SK-N-MC (cell line): ENCODE data around the gene PRKN.

Experiments used
- DNase-seq: peaks from one replicate; pipeline ENCODE4 v3.0.0-alpha.2; 2011; ENCODE audit warnings: low read depth, low spot score
- H3K27ac ChIP-seq: fragments of 200-600 bp; sonication (generic); 2 replicates; pipeline ENCODE4 v1.5.1; 2016; ENCODE audit warnings: mixed run types
- H3K36me3 ChIP-seq: fragments of 200-600 bp; sonication (generic); 2 replicates; pipeline ENCODE4 v1.6.1; 2017; ENCODE audit warnings: antibody characterized with exemption, low read length, mixed read lengths; ENCODE audit not compliant: insufficient read depth
- H3K4me3 ChIP-seq: fragments of 200-600 bp; sonication (generic); 2 replicates; pipeline ENCODE4 v1.5.1; 2016
- H3K9ac ChIP-seq: fragments of 200-600 bp; sonication (generic); 2 replicates; pipeline ENCODE4 v1.8.0; 2017; ENCODE audit warnings: mixed run types, mixed read lengths; ENCODE audit not compliant: insufficient read length
- H3K9me3 ChIP-seq: fragments of 200-600 bp; sonication (generic); 2 replicates; pipeline ENCODE4 v1.6.1; 2017; ENCODE audit warnings: low read depth, mild to moderate bottlenecking, antibody characterized with exemption, low read length, moderate library complexity, mixed read lengths
- EZH2 ChIP-seq: fragments of 200-600 bp; sonication (generic); IDR thresholded peaks from one replicate; pipeline ENCODE4 v1.6.1; 2017; ENCODE audit warnings: antibody characterized with exemption
- FOXP2 ChIP-seq: optimal IDR thresholded peaks from 2 replicates; pipeline ENCODE3; 2011; ENCODE audit warnings: mild to moderate bottlenecking, moderate library complexity; ENCODE audit not compliant: insufficient read depth; ENCODE audit errors: extremely low read length, control extremely low read depth
- POLR2AphosphoS5 ChIP-seq: IDR thresholded peaks from 2 replicates; pipeline ENCODE4 v1.6.1; 2012; ENCODE audit warnings: mild to moderate bottlenecking, low read depth, low read length, borderline replicate concordance

Gene PRKN

DNA sequence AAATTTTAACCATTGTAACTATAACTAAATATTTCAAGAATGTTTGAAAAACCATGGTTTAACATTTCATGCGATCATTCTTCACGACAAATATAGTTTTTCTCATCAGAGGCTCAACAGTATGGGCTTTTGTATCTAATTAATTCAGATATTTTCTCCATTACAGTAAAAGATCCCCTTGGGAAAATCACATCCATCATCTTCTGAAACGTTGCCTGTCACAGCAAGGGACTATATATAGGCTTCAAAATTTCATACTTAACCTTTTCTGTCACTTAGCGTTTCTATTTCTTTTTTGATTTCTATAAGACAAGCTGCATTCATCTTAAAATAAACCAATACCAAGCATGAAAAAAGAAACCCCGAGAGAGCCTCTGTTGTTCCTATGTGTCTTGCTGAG, 710.0 kb downstream of the PRKN start:
- H3K4me3 ChIP-seq, result no peak overlapping the region
- H3K36me3 ChIP-seq, result no peaks in the 10 kb centered on the region
- no peaks in the 10 kb centered on the region for H3K9me3 ChIP-seq
- H3K27ac ChIP-seq, result no peak overlapping the region
- TF ChIP-seq EZH2 (no peak), FOXP2 (no peak), POLR2AphosphoS5 (no peak)
- no peak for DNase-seq
- no peak overlapping the region for H3K9ac ChIP-seq

DNA sequence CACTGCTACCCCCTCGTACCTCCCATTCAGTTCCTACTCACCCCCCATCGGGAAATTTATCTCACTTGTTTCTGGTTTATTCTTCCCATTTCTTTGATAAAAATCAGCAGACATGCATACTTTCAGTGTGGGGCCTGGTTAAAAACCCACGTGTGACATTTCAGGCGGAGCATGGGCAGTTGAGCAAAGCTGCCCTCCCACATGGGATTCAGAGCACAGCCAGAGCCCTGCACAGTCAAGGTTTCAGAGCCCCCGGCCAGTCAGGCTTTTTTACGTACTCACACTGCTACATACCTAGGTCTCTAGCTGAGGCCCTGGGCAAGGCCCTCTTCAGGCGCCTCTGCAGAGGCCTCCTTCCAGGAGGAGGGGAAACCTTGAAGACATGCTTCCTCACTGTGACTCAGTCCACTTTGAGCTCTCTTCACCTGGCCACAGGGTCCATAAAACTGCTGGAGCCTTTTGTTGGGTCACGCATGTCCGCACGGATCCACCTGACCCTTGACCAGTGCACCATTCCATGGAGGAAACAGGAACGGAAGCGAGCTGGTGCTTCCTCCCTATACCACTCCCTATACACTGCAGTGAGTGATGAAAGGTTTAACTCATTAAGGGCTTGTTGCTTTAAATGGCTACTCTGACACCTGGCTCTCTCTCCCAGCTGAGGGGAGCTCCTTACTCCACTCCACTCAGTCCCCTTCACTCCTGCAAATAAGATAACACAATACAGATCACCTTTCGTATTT, 713.3 kb downstream of the PRKN start:
- no peak for TF ChIP-seq EZH2
- TF ChIP-seq POLR2AphosphoS5, result no peak
- TF ChIP-seq FOXP2, result no peak
- no peak overlapping the region for H3K9ac ChIP-seq
- no peaks in the 10 kb centered on the region for H3K9me3 ChIP-seq
- no peak for DNase-seq
- no peak overlapping the region for H3K27ac ChIP-seq
- no peaks in the 10 kb centered on the region for H3K36me3 ChIP-seq
- H3K4me3 ChIP-seq, result no peak overlapping the region

- no peak overlapping the region for H3K9ac ChIP-seq
- no peak for DNase-seq
- H3K9me3 ChIP-seq, result no peaks in the 10 kb centered on the region
- TF ChIP-seq POLR2AphosphoS5, result no peak
- TF ChIP-seq FOXP2, result no peak
- TF ChIP-seq EZH2, result no peak
- H3K4me3 ChIP-seq, result no peak overlapping the region
- H3K27ac ChIP-seq, result no peak overlapping the region
- no peaks in the 10 kb centered on the region for H3K36me3 ChIP-seq
These were observed 722.2 kb downstream of the PRKN start for GRCh38 chr6:162005372-162005771.

DNA sequence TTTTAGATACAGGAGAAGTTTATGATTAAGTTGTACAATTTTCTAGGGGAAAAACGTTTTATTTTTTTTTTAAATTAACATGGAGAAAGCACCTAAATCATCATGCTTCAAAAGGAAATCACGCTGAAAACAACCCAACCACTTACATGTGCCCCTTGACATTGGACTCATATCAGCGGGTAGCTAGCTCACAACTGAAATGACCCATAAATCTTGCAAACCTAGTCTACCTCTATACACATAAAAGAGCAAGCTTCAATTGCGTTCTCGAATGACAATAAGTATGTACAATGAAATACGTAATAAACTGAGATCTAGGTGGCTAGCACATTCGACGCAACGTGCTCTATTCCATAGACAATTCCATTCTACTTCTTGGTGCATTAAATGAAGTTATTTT, 730.8 kb downstream of the PRKN start:
- TF ChIP-seq EZH2, result no peak
- Histone ChIP-seq H3K36me3 (no peaks in the 10 kb centered on the region), H3K9me3 (no peaks in the 10 kb centered on the region), H3K9ac (no peak overlapping the region), H3K27ac (no peak overlapping the region), H3K4me3 (no peak overlapping the region)
- no peak for DNase-seq

GRCh38 chr6:161985876-161986423, 741.6 kb downstream of the PRKN start:
- DNase-seq, result no peak
- Histone ChIP-seq H3K4me3 (no peak overlapping the region), H3K27ac (no peak overlapping the region), H3K9ac (no peak overlapping the region), H3K36me3 (no peaks in the 10 kb centered on the region), H3K9me3 (no peaks in the 10 kb centered on the region)
- no peak for TF ChIP-seq FOXP2
- TF ChIP-seq POLR2AphosphoS5, result no peak
- no peak for TF ChIP-seq EZH2

DNA sequence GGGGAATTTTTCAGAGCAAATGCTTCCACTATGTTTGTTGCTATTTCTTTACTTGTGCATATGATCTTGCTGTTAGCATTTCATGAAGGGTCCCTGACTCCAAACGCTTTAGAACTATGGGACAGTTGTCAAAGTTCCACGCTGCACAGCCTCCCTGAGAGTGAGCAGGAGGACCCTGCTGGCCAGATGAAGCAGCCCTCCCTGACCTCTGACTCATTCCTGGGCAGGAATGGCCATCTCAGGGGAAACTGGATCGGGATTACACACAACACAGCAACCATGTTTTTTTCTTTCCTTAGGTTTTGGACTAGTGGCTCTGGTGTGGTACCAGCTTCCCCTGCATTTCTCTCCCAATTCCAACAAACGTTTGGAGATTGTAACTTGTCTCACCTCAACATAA, 742.9 kb downstream of the PRKN start:
- no peaks in the 10 kb centered on the region for H3K9me3 ChIP-seq
- no peak overlapping the region for H3K27ac ChIP-seq
- no peak for DNase-seq
- no peak overlapping the region for H3K9ac ChIP-seq
- no peak overlapping the region for H3K4me3 ChIP-seq
- no peaks in the 10 kb centered on the region for H3K36me3 ChIP-seq
- TF ChIP-seq EZH2 (no peak), FOXP2 (no peak), POLR2AphosphoS5 (no peak)

GRCh38 chr6:161976553-161976952, 751.0 kb downstream of the PRKN start:
- Histone ChIP-seq H3K27ac (no peak overlapping the region), H3K36me3 (no peaks in the 10 kb centered on the region), H3K9me3 (no peaks in the 10 kb centered on the region), H3K9ac (no peak overlapping the region), H3K4me3 (no peak overlapping the region)
- DNase-seq, result no peak
- TF ChIP-seq FOXP2 (no peak), POLR2AphosphoS5 (no peak), EZH2 (no peak)

GRCh38 chr6:161973064-161973463, 754.5 kb downstream of the PRKN start:
- TF ChIP-seq POLR2AphosphoS5 (no peak), EZH2 (no peak), FOXP2 (no peak)
- H3K9ac ChIP-seq, result no peak overlapping the region
- H3K36me3 ChIP-seq, result no peaks in the 10 kb centered on the region
- H3K4me3 ChIP-seq, result no peak overlapping the region
- no peaks in the 10 kb centered on the region for H3K9me3 ChIP-seq
- no peak overlapping the region for H3K27ac ChIP-seq
- no peak for DNase-seq

DNA sequence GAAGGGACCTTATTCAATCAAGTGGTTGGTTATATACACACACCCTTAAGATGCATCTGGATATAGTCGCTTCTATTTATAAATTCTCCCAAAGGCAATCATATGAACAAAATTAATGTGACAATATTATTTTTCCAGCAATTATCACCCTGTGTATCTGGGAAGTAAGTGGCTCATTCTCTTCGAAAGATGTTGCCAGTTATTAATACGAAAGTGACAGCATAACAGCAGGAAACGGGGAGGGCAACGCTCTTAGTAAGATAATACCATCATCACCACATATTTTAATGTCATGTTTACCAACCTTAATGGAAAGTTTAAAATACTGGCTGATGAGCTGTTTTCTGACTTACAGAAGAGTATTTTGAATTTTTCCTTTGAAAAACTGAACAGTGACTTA, 756.5 kb downstream of the PRKN start:
- H3K4me3 ChIP-seq, result no peak overlapping the region
- no peak overlapping the region for H3K27ac ChIP-seq
- no peak for DNase-seq
- H3K9me3 ChIP-seq, result no peaks in the 10 kb centered on the region
- no peak overlapping the region for H3K9ac ChIP-seq
- H3K36me3 ChIP-seq, result no peaks in the 10 kb centered on the region
- no peak for TF ChIP-seq FOXP2
- no peak for TF ChIP-seq EZH2
- TF ChIP-seq POLR2AphosphoS5, result no peak
